ENCODE data around the gene MACROH2A2. TPM values are rescaled to one million over a fixed set of nuclear protein-coding genes. Genes with fewer than 3 reads are reported as not detected.

The MACROH2A2 gene
- total and polyA plus RNA-seq, 2 of the 13 experiments (the other 11 are each of a cell fraction or from before 2014, with no cell fraction given): 9.8 to 43.1 TPM

DNA sequence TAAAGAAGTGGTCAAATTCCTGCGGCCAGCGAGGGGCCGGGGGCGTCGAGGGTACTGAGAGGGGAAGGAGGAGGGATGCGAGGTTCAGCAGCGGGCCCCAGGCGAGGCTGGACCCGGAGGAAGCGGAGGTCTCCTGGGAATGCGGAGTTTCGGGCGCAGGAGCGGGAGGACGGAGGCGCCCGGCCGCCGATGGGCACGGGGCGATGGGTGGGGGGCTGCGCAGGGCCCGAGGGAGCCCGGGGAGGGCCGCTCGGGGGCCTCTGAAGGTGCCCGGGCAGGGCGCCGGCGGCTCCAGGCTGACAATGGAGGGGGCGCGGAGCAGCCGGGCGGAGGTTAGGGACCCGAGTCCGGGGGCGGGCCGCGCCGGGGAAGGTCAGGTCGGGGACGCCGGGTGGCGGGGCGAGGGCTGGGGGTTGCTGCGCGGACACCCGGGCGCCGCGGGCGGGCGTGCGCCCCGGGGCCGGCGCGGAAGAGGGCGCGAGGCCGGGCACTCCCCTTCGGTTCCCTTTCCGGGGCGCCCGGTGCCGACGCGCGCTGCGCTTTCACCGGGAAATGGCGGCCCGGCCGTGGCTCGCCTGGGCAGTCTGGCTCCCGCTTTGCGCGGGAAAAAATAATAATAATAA lies 683 bp downstream of the MACROH2A2 start (continued):
- TF ChIP-seq UBTF (CRISPR knock-in tag; IDR thresholded peaks at IDR 0.05) (peak; percentile 46; the same call in 1 of the 2 replicates), ZNF891 (CRISPR knock-in tag; IDR thresholded peaks at IDR 0.05) (peak; percentile 13; the same call in 1 of the 2 replicates), RNF2 (conservative IDR thresholded peaks at IDR 0.05; ENCODE audit: low read depth) (no peak), ATF1 (CRISPR knock-in tag; IDR thresholded peaks at IDR 0.05) (no peak), RFX1 (IDR thresholded peaks at IDR 0.05) (no peak), ZBTB14 (CRISPR knock-in tag; IDR thresholded peaks at IDR 0.05) (no peak), MIER3 (CRISPR knock-in tag; IDR thresholded peaks at IDR 0.05; ENCODE audit: borderline replicate concordance) (no peak), ZNF558 (CRISPR knock-in tag; IDR thresholded peaks at IDR 0.05; ENCODE audit: borderline replicate concordance) (0 out of 2 replicates have a peak, but pooled peaks have one; percentile 20), ZNF761 (CRISPR knock-in tag; conservative IDR thresholded peaks at IDR 0.05) (no peak), ZNF430 (CRISPR knock-in tag; IDR thresholded peaks at IDR 0.05) (0 out of 2 replicates have a peak, but pooled peaks have one; percentile 6), HDAC1 (CRISPR knock-in tag; IDR thresholded peaks at IDR 0.05) (peak; percentile 3; the same call in 1 of the 2 replicates), MAZ (IDR thresholded peaks at IDR 0.05; ENCODE audit: borderline replicate concordance, low read depth, low read length) (no peak), MAZ (CRISPR knock-in tag; IDR thresholded peaks at IDR 0.05; ENCODE audit: low read depth) (no peak), MYC (CRISPR knock-in tag; IDR thresholded peaks at IDR 0.05; ENCODE audit: borderline replicate concordance) (no peak; the same call in 1 of the 2 replicates), ESRRA (CRISPR knock-in tag; IDR thresholded peaks at IDR 0.05; ENCODE audit: low read depth) (no peak), HOXD1 (CRISPR knock-in tag; IDR thresholded peaks at IDR 0.05) (no peak), ARNTL (CRISPR knock-in tag; IDR thresholded peaks at IDR 0.05) (no peak), ATAD3A (CRISPR knock-in tag; IDR thresholded peaks at IDR 0.05) (no peak), FOXK2 (IDR thresholded peaks at IDR 0.05) (no peak), ZNF382 (CRISPR knock-in tag; IDR thresholded peaks at IDR 0.05; ENCODE audit: borderline replicate concordance) (no peak), MIER2 (CRISPR knock-in tag; IDR thresholded peaks at IDR 0.05) (no peak), NONO (IDR thresholded peaks at IDR 0.05) (no peak), NONO (CRISPR knock-in tag; conservative IDR thresholded peaks at IDR 0.05) (0 out of 2 replicates have a peak, but pooled peaks have one; percentile 7), ISL2 (CRISPR knock-in tag; IDR thresholded peaks at IDR 0.05) (0 out of 2 replicates have a peak, but pooled peaks have one; percentile 2), AGO2 (optimal IDR thresholded peaks at IDR 0.05; ENCODE audit: low read depth, low read length) (peak; percentile 16), ETV6 (CRISPR knock-in tag; conservative IDR thresholded peaks at IDR 0.05) (no peak), KLF15 (CRISPR knock-in tag; IDR thresholded peaks at IDR 0.05; ENCODE audit: borderline replicate concordance) (no peak)
